GM21447 (cell line): Measurements from ENCODE around the gene MACROD2.
"Not testable (repeated sequence)": the region's sequence is repeated elsewhere in the genome, so short reads cannot be mapped to it uniquely, and the experiment has no call there.

Experiments
- ATAC-seq: cut with Tn5 transposase; IDR thresholded peaks from one replicate; pipeline ENCODE4 v1.9.1; 2021; ENCODE audit not compliant: unreplicated experiment

The MACROD2 gene

GRCh38 chr20:14966203-14966602 lies 970.9 kb downstream of the MACROD2 start:
- ATAC-seq: no peak

GRCh38 chr20:14966808-14967207 lies 971.5 kb downstream of the MACROD2 start:
- no peak for ATAC-seq

- ATAC-seq: no peak
Measured at GRCh38 chr20:14972256-14972655, 976.9 kb downstream of the MACROD2 start.

GRCh38 chr20:14972690-14973089 lies 977.4 kb downstream of the MACROD2 start:
- no peak for ATAC-seq

GRCh38 chr20:14979453-14979986 lies 984.2 kb downstream of the MACROD2 start:
- no peak for ATAC-seq

- not testable (repeated sequence) for ATAC-seq
Measured at GRCh38 chr20:14981486-14981885, 986.2 kb downstream of the MACROD2 start.

GRCh38 chr20:14982324-14982723 lies 987.0 kb downstream of the MACROD2 start:
- ATAC-seq: not testable (repeated sequence)

GRCh38 chr20:14984305-14984704 lies 989.0 kb downstream of the MACROD2 start:
- ATAC-seq: no peak

- no peak for ATAC-seq
Measured at GRCh38 chr20:14984768-14985622, 989.7 kb downstream of the MACROD2 start.

- ATAC-seq: no peak
Measured at GRCh38 chr20:14986026-14986655, 990.8 kb downstream of the MACROD2 start.

GRCh38 chr20:14986656-14987055 lies 991.3 kb downstream of the MACROD2 start:
- no peak for ATAC-seq

- no peak for ATAC-seq
Measured at GRCh38 chr20:14989535-14990290, 994.4 kb downstream of the MACROD2 start.

- no peak for ATAC-seq
Measured at GRCh38 chr20:14991023-14991422, 995.7 kb downstream of the MACROD2 start.

GRCh38 chr20:14992153-14992552 lies 996.8 kb downstream of the MACROD2 start:
- ATAC-seq: no peak

GRCh38 chr20:14992961-14993360 lies 997.6 kb downstream of the MACROD2 start:
- ATAC-seq: no peak

- ATAC-seq: no peak
Measured at GRCh38 chr20:14996883-14997672, 1001.8 kb downstream of the MACROD2 start.

- ATAC-seq: no peak
Measured at GRCh38 chr20:14997791-14998190, 1002.5 kb downstream of the MACROD2 start.

- no peak for ATAC-seq
Measured at GRCh38 chr20:15005300-15005986, 1010.1 kb downstream of the MACROD2 start.

GRCh38 chr20:15011631-15012030 lies 1016.3 kb downstream of the MACROD2 start:
- ATAC-seq: no peak

GRCh38 chr20:15012566-15012965 lies 1017.2 kb downstream of the MACROD2 start:
- ATAC-seq: no peak
